ENCODE data around the gene SLC38A1.

GRCh38 chr12:46148327-46149078 lies 120.3 kb downstream of the SLC38A1 start:
- TF ChIP-seq, protein P1, sequence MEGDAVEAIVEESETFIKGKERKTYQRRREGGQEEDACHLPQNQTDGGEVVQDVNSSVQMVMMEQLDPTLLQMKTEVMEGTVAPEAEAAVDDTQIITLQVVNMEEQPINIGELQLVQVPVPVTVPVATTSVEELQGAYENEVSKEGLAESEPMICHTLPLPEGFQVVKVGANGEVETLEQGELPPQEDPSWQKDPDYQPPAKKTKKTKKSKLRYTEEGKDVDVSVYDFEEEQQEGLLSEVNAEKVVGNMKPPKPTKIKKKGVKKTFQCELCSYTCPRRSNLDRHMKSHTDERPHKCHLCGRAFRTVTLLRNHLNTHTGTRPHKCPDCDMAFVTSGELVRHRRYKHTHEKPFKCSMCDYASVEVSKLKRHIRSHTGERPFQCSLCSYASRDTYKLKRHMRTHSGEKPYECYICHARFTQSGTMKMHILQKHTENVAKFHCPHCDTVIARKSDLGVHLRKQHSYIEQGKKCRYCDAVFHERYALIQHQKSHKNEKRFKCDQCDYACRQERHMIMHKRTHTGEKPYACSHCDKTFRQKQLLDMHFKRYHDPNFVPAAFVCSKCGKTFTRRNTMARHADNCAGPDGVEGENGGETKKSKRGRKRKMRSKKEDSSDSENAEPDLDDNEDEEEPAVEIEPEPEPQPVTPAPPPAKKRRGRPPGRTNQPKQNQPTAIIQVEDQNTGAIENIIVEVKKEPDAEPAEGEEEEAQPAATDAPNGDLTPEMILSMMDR (IDR thresholded peaks at IDR 0.05; ENCODE audit: low read length) = no peak
- TF ChIP-seq EZH2 (IDR thresholded peaks at IDR 0.05; ENCODE audit: borderline replicate concordance, low read length) = no peak
